Right cardiac atrium (tissue), 5 donors: ENCODE data around the gene ERC2. TPM values are rescaled to one million over a fixed set of nuclear protein-coding genes. Genes with fewer than 3 reads are reported as not detected.
A peak's percentile ranks its signal among the peaks of the same experiment; 100 is the strongest.

Experiments used
- ATAC-seq, 2 donors: fragments of 200-7000 bp; cut with Tn5 transposase; one replicate each; pipeline versions ENCODE4 v1.8.0 to v1.9.1; 2020; ENCODE audit warnings: moderate library complexity in 2 of 2, mild to moderate bottlenecking in 1 of 2
- DNase-seq, 3 donors: peaks; one replicate each; pipeline ENCODE4 v3.0.0-alpha.2; 2020
- H3K27ac ChIP-seq: one replicate; pipeline ENCODE4 v1.5.1; 2013; ENCODE audit warnings: mild to moderate bottlenecking, low read length, control low read depth, moderate library complexity
- H3K27me3 ChIP-seq: one replicate; pipeline ENCODE4 v1.6.1; 2013; ENCODE audit not compliant: control insufficient read depth, insufficient read depth
- H3K4me1 ChIP-seq: one replicate; pipeline ENCODE4 v1.6.1; 2013; ENCODE audit warnings: low read length; ENCODE audit not compliant: control insufficient read depth, insufficient read depth
- H3K4me3 ChIP-seq: one replicate; pipeline ENCODE4 v1.5.1; 2013; ENCODE audit warnings: low read length, control low read depth
- H3K9me3 ChIP-seq: one replicate; pipeline ENCODE4 v1.6.1; 2013; ENCODE audit warnings: low read length; ENCODE audit not compliant: control insufficient read depth
- WGBS: extraction: QIAGEN DNeasy Blood & Tissue Kit; methylation state at CpG from one replicate; pipeline ENCODE4 v1.1.7; 2013; 5-methylcytosine and 5-hydroxymethylcytosine counted together
- intact Hi-C, 4 donors: fragments of 100-400 bp; cut with DNase I; formaldehyde crosslinking; loops; one replicate each; pipeline versions ENCODE4 v1.11.0 to v1.14.0; 2022 to 2023
- polyA plus RNA-seq: library from polyadenylated mRNA; stranded (reverse); fragments of 200-250 nt; gene quantifications from one replicate; pipeline ENCODE4 v1.2.3, GENCODE V29; 2013
- total RNA-seq, 4 donors: library from RNA; stranded (reverse); fragmentation: NEBNext Ultra II Directional; extraction: Animal tissue kit (Norgen Biotek cat#: 25700); gene quantifications; one replicate each; pipeline ENCODE4 v1.2.1, GENCODE V29; 2021
- donor health status: healthy with polysubstance abuse.
- donor health status: DM: no; HTN: yes; CAD: no.
- donor health status: DM: no; HTN: no; CAD: no.
- donor health status: DM: no; HTN: yes; CAD: no; lungs with severe emphysema.
- donor health status: DM: yes; HTN: yes; CAD: no.

The ERC2 gene
- total and polyA plus RNA-seq, 5 donors = 1.5 to 9.2 (median 3.8) TPM

GRCh38 chr3:55955891-55956477 lies 512.3 kb downstream of the ERC2 start:
- intact Hi-C loops = no loop called here
- no peaks in the 10 kb centered on the region for H3K27me3 ChIP-seq
- no peak for ATAC-seq
- WGBS = 85% methylated on average over 4 of the region's 4 CpGs
- H3K27ac ChIP-seq = no peak overlapping the region
- no peak for DNase-seq
- H3K4me1 ChIP-seq = no peaks in the 10 kb centered on the region
- no peak overlapping the region for H3K4me3 ChIP-seq
- H3K9me3 ChIP-seq = no peaks in the 10 kb centered on the region

DNA sequence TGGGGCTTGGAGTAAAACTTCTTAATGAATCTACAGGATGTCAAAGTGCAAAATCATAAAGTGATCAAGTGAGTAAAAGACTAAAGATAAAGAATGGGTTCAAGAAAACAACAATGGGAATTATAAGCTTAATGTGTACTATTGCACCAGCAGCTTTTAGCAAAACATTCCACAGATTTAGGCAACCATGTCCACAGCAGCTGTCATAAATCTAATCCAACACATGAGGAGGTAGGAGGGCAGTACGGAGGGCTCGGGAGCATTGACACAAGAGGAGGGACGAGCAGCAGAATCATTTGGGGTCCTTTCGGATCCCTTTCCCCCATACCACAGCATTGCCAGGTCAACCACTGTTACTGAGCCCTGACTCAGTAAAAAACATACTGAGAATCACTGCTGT lies 516.9 kb downstream of the ERC2 start:
- Histone ChIP-seq H3K27ac (no peak overlapping the region), H3K27me3 (no peaks in the 10 kb centered on the region), H3K4me1 (no peaks in the 10 kb centered on the region), H3K4me3 (no peak overlapping the region), H3K9me3 (no peaks in the 10 kb centered on the region)
- intact Hi-C loops = no loop called here
- 81% methylated on average over 4 of the region's 4 CpGs for WGBS
- ATAC-seq (no peak), DNase-seq (no peak)

DNA sequence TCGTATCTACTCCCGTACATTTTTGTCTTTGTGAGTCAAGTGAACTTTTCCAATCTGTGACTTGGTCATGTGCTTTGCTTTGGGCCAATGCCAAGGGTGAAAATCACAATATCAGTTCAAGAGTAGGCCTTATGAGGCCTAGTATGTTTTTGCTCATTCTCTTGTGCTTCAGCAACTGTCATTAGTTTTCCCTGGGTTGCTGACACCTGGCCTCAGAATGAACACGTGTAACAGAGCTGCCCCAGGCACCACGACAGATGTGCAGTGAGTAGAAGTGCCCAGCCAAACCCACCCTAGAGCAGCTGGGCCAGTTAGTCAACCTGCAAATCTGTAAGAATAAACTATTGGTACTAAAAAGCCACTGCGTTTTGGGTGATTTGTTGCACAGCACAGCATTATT lies 520.9 kb downstream of the ERC2 start:
- ATAC-seq = peak in 1 of 2 donors; percentile 57
- Histone ChIP-seq H3K4me3 (no peak overlapping the region), H3K27ac (no peak overlapping the region), H3K27me3 (peaks cover 3% of the 10 kb centered on the region), H3K4me1 (no peaks in the 10 kb centered on the region), H3K9me3 (no peaks in the 10 kb centered on the region)
- intact Hi-C loops = no loop called here
- no peak for DNase-seq
- WGBS = 66% methylated on average over 5 of the region's 5 CpGs

GRCh38 chr3:55946574-55947160 lies 521.6 kb downstream of the ERC2 start:
- peak; percentile 59 to 93 for ATAC-seq
- 72% methylated on average over 4 of the region's 4 CpGs for WGBS
- H3K27me3 ChIP-seq = peaks cover 3% of the 10 kb centered on the region
- H3K9me3 ChIP-seq = no peaks in the 10 kb centered on the region
- intact Hi-C loops = no loop called here
- no peak overlapping the region for H3K27ac ChIP-seq
- no peak overlapping the region for H3K4me3 ChIP-seq
- H3K4me1 ChIP-seq = no peaks in the 10 kb centered on the region
- DNase-seq = peak in 1 of 3 donors; percentile 14

- ATAC-seq = no peak
- Histone ChIP-seq H3K27ac (no peak overlapping the region), H3K27me3 (peaks cover 3% of the 10 kb centered on the region), H3K4me1 (no peaks in the 10 kb centered on the region), H3K4me3 (no peak overlapping the region), H3K9me3 (no peaks in the 10 kb centered on the region)
- 88% methylated on average over 2 of the region's 2 CpGs for WGBS
- intact Hi-C loops = no loop called here
- DNase-seq = no peak
Observed at GRCh38 chr3:55942868-55943267, 525.4 kb downstream of the ERC2 start.

GRCh38 chr3:55939287-55939686 lies 529.0 kb downstream of the ERC2 start:
- ATAC-seq (no peak), DNase-seq (no peak)
- H3K27me3 ChIP-seq = peaks cover 3% of the 10 kb centered on the region
- no peak overlapping the region for H3K4me3 ChIP-seq
- no peaks in the 10 kb centered on the region for H3K4me1 ChIP-seq
- intact Hi-C loops = no loop called here
- no peaks in the 10 kb centered on the region for H3K9me3 ChIP-seq
- WGBS = 89% methylated on average over 1 of the region's 1 CpG
- H3K27ac ChIP-seq = no peak overlapping the region

GRCh38 chr3:55937301-55937700 lies 531.0 kb downstream of the ERC2 start:
- ATAC-seq (no peak), DNase-seq (no peak)
- intact Hi-C loops = no loop called here
- H3K27me3 ChIP-seq = no peaks in the 10 kb centered on the region
- no peaks in the 10 kb centered on the region for H3K4me1 ChIP-seq
- no peak overlapping the region for H3K27ac ChIP-seq
- no peak overlapping the region for H3K4me3 ChIP-seq
- WGBS = 78% methylated on average over 2 of the region's 2 CpGs
- no peaks in the 10 kb centered on the region for H3K9me3 ChIP-seq

- DNase-seq (no peak), ATAC-seq (no peak)
- Histone ChIP-seq H3K4me1 (no peaks in the 10 kb centered on the region), H3K27ac (no peak overlapping the region), H3K4me3 (no peak overlapping the region), H3K9me3 (no peaks in the 10 kb centered on the region), H3K27me3 (no peaks in the 10 kb centered on the region)
- WGBS = 85% methylated on average over 6 of the region's 6 CpGs
- intact Hi-C loops = no loop called here
Observed at GRCh38 chr3:55936549-55937052, 531.7 kb downstream of the ERC2 start.

DNA sequence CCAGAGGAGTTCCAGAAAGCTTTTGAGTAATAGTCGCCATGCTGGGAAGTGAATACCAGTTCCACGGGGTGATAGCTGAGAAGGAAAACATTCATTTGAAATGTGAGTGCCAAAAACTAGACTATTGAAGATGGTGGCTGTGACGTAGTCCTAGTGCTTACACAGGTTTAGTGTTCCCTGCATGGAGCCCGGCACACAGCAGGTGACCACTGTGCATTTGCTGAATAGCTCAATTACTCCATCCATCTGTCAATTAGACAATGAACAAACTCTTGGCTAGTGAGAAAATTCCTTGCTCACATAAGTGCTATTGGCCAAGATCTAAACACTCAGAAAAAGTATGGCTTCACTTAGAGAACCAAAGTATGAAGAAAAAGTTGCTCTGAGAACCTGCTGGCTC lies 533.0 kb downstream of the ERC2 start:
- 87% methylated on average over 4 of the region's 4 CpGs for WGBS
- ATAC-seq (no peak), DNase-seq (no peak)
- Histone ChIP-seq H3K9me3 (no peaks in the 10 kb centered on the region), H3K4me3 (no peak overlapping the region), H3K27ac (no peak overlapping the region), H3K4me1 (no peaks in the 10 kb centered on the region), H3K27me3 (no peaks in the 10 kb centered on the region)
- intact Hi-C loops = no loop called here

DNA sequence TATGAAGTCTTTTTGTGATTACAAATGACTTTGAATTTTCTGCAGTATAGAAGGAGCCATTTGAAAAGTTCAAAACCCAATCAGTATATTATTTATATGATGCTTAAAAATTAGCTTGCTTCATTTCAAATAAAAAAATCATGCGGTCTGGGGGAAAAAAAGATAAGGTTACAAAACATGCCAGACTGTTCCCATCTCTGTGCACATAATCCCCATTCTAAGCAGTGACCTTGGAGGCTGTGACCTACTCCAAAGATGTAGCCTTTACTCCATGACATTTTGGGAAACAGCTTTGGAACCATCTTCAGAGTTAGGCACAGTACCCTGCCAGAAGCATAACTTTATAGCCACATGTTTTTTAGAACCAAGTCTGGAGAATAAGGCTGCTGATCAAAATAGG lies 533.5 kb downstream of the ERC2 start:
- Histone ChIP-seq H3K9me3 (no peaks in the 10 kb centered on the region), H3K27ac (no peak overlapping the region), H3K4me3 (no peak overlapping the region), H3K4me1 (no peaks in the 10 kb centered on the region), H3K27me3 (no peaks in the 10 kb centered on the region)
- WGBS = 66% methylated on average over 1 of the region's 1 CpG
- intact Hi-C loops = no loop called here
- DNase-seq = no peak
- no peak for ATAC-seq

DNA sequence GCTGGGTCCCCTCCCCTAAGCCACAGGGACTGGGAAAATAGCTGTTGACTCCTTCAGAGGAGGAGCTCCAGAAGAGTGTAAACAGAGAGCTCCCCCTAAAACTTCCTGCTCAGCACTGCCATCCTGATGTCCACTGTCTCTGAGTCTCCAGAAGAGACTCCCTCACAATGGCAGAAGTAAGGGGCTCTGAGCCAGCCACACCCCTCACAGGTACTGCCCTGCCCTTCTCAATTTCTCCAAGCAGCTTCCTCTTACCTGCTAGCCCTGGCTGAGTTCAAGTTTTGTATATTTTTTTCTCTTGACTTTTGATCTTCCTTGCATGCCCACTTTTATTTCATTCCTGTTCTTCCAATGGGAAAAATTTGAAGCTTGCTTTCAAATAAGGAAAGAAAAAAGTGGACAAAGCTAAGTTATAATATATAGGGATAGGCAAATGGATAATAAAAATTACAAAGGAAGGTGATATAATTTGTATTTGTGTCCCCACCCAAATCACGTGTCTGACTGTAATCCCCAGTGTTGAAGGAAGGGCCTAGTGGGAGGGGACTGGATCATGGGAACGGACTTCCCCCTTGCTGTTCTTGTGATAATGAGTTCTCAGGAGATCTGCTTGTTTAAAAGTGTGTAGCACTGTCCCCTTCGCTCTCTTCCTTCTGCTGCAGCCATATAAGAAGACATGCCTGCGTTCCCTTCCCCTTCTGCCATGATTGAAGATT lies 539.0 kb downstream of the ERC2 start:
- intact Hi-C loops = no loop called here
- no peak for DNase-seq
- no peak for ATAC-seq
- Histone ChIP-seq H3K9me3 (no peaks in the 10 kb centered on the region), H3K27me3 (peaks cover 2% of the 10 kb centered on the region), H3K27ac (no peak overlapping the region), H3K4me1 (no peaks in the 10 kb centered on the region), H3K4me3 (no peak overlapping the region)
- WGBS = 85% methylated on average over 4 of the region's 4 CpGs
